CD4-positive, CD25-positive, alpha-beta regulatory T cell (primary cell): Measurements from ENCODE around the gene MEOX2. TPM values are rescaled to one million over a fixed set of nuclear protein-coding genes. Genes with fewer than 3 reads are reported as not detected.

Experiments used
- ATAC-seq, 2 donors: fragments of 150-1000 bp; cut with Tn5 transposase; one replicate each; pipeline ENCODE4 v1.10.0; 2021; ENCODE audit warnings: low read depth in 2 of 2, moderate number of reproducible peaks in 2 of 2, moderate library complexity in 1 of 2
- DNase-seq, 3 donors: peaks; one replicate each; pipeline versions ENCODE4 v3.0.0 to v3.0.0-alpha.2; 2012 to 2022; ENCODE audit warnings: mixed read lengths in 1 of 3
- H3K27ac ChIP-seq: one replicate; pipeline ENCODE4 v1.7.0; 2013; ENCODE audit warnings: mild to moderate bottlenecking, low read length; ENCODE audit not compliant: insufficient read depth, poor library complexity, severe bottlenecking
- H3K27me3 ChIP-seq: one replicate; pipeline ENCODE4 v1.7.0; 2013; ENCODE audit warnings: low read length; ENCODE audit not compliant: control insufficient read depth, insufficient read depth
- H3K36me3 ChIP-seq: one replicate; pipeline ENCODE4 v1.7.0; 2013; ENCODE audit warnings: mild to moderate bottlenecking, low read length, moderate library complexity; ENCODE audit not compliant: control insufficient read depth, insufficient read depth
- H3K4me1 ChIP-seq: 2 replicates; pipeline ENCODE4 v1.7.0; 2013; ENCODE audit warnings: mild to moderate bottlenecking, low read length; ENCODE audit not compliant: insufficient read depth, control insufficient read depth, poor library complexity, severe bottlenecking
- H3K4me3 ChIP-seq: one replicate; pipeline ENCODE4 v1.7.0; 2013; ENCODE audit warnings: low read depth, mild to moderate bottlenecking, low read length, moderate library complexity
- H3K9me3 ChIP-seq, 2 experiments: 1 replicate in 1 of 2; 2 replicates in 1 of 2; pipeline ENCODE4 v1.7.0; 2013; ENCODE audit warnings: low read length in 2 of 2, mild to moderate bottlenecking in 1 of 2, moderate library complexity in 1 of 2; ENCODE audit not compliant: control insufficient read depth in 2 of 2
- H3K27ac Mint-ChIP-seq, 3 donors: one replicate each; pipeline ENCODE4 v1.8.0; 2020 to 2022; ENCODE audit warnings: mild to moderate bottlenecking in 3 of 3, mixed read lengths in 3 of 3, moderate library complexity in 2 of 3
- H3K27me3 Mint-ChIP-seq: one replicate; pipeline ENCODE4 v1.8.0; 2022; ENCODE audit warnings: mild to moderate bottlenecking, mixed read lengths
- H3K36me3 Mint-ChIP-seq: one replicate; pipeline ENCODE4 v1.8.0; 2020; ENCODE audit warnings: mixed read lengths
- H3K4me1 Mint-ChIP-seq, 4 donors: one replicate each; pipeline ENCODE4 v1.8.0; 2020 to 2022; ENCODE audit warnings: mixed read lengths in 4 of 4, mild to moderate bottlenecking in 1 of 4
- H3K4me3 Mint-ChIP-seq, 4 donors: one replicate each; pipeline ENCODE4 v1.8.0; 2020 to 2022; ENCODE audit warnings: mild to moderate bottlenecking in 4 of 4, mixed read lengths in 4 of 4, moderate library complexity in 3 of 4
- H3K9me3 Mint-ChIP-seq, 7 donors: one replicate each; pipeline ENCODE4 v1.8.0; 2020 to 2022; ENCODE audit warnings: mixed read lengths in 7 of 7, mild to moderate bottlenecking in 3 of 7, moderate library complexity in 2 of 7
- polyA plus RNA-seq, 4 donors: library from polyadenylated mRNA; unstranded; fragments of 300-500 nt; fragmentation: Illumina TruSeq; gene quantifications; one replicate each; pipeline ENCODE4 v1.2.3, GENCODE V29; 2021
- total RNA-seq: library from RNA; stranded (reverse); gene quantifications from one replicate; pipeline ENCODE4 v1.2.3, GENCODE V29; 2022

Gene MEOX2
- total and polyA plus RNA-seq, 5 donors from 2014 or later: not detected

DNA sequence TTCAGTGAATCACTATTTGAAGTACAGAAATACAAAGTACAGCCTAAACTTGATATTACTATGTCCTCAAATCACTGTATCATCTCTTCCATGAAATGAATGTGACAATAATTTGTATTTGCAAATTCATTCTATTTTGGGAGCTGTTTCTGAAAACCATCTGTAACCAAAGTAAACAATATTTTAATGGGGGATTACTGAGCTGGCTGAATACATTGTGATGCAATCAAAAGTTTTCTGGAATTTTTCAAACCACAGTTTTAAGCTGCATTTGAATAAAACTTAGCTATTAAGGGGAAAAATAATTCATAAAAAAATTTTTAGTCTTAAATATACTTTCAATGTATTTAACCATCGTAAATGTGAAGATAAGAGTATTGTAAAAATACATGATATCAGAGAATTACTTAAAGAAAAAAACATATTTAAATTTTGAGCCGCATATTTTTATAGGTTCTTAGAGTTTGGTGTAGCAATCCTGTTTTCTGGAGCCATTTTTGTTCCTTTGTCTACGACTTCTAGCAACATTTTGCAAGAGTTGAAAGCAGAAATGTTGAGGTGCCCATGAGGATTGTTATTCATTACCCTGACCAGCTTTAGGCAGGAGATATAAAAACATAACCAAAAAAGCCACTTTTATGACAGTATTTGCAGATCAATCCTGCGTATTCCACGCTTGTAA, 78.8 kb downstream of the MEOX2 start:
- Histone ChIP-seq H3K4me3 (no peak overlapping the region), H3K9me3 (peaks cover 5 to 6% of the 10 kb centered on the region in 2 experiments), H3K27me3 (no peaks in the 10 kb centered on the region), H3K36me3 (no peaks in the 10 kb centered on the region), H3K27ac (no peak overlapping the region), H3K4me1 (no peaks in the 10 kb centered on the region)
- H3K36me3 Mint-ChIP-seq: no peaks in the 10 kb centered on the region
- no peak overlapping the region for H3K27ac Mint-ChIP-seq
- DNase-seq (no peak), ATAC-seq (no peak)
- no peaks in the 10 kb centered on the region for H3K27me3 Mint-ChIP-seq
- H3K4me3 Mint-ChIP-seq: no peak overlapping the region
- no peaks in the 10 kb centered on the region for H3K4me1 Mint-ChIP-seq
- peaks cover 0 to 25% (median 7%) of the 10 kb centered on the region in 7 donors for H3K9me3 Mint-ChIP-seq

DNA sequence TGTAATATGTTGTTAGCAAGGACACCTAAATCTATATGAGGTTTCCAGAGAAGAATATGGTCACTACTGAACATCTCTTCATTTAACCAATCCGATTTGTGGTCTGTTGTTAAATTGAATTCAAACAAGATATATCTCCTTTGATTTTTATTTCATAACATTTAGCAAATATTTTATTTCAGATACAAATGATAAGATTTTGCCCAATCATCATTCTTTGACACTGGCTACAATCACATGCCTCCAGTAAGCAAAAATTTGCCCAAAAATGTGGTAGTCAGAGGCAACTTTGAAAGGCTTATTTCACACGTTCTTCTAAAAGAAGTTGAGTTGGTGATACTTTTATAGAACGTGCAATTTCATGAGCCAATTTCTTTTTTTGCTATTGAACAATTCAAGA, 79.9 kb downstream of the MEOX2 start:
- peaks cover 0 to 25% (median 4%) of the 10 kb centered on the region in 7 donors for H3K9me3 Mint-ChIP-seq

DNA sequence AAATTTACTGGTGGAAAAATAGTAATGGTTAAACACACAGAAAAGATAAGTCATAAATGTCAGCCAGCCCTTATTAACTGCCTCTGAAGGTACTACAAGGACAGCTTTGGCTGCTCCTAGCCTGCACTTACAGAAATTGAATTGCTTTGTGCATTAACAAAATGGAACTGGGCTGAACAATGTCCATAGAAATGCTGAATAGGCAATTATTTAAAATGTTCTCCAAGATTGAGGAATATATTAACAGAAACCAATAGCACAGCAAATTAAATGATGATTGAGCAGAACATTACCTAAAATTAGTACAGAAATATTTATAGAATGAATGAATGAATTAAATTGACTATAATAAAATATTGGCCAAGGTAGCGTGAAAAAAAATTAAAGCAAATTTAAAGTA, 82.3 kb downstream of the MEOX2 start:
- Mint-ChIP-seq H3K27ac (no peak overlapping the region), H3K36me3 (no peaks in the 10 kb centered on the region), H3K4me1 (no peaks in the 10 kb centered on the region), H3K27me3 (no peaks in the 10 kb centered on the region), H3K9me3 (peaks cover 0 to 14% (median 0%) of the 10 kb centered on the region in 7 donors), H3K4me3 (no peak overlapping the region)
- no peaks in the 10 kb centered on the region for H3K27me3 ChIP-seq
- H3K4me3 ChIP-seq: no peak overlapping the region
- no peaks in the 10 kb centered on the region for H3K4me1 ChIP-seq
- ATAC-seq (no peak), DNase-seq (no peak)
- no peak overlapping the region for H3K27ac ChIP-seq
- H3K36me3 ChIP-seq: no peaks in the 10 kb centered on the region
- peaks cover 5 to 6% of the 10 kb centered on the region in 2 experiments for H3K9me3 ChIP-seq

More for the DNA sequence above, 79.9 kb downstream of the MEOX2 start:
- no peaks in the 10 kb centered on the region for H3K36me3 ChIP-seq
- H3K27me3 Mint-ChIP-seq: no peaks in the 10 kb centered on the region
- H3K4me3 Mint-ChIP-seq: no peak overlapping the region
- ATAC-seq (no peak), DNase-seq (no peak)
- H3K27ac Mint-ChIP-seq: no peak overlapping the region
- no peaks in the 10 kb centered on the region for H3K36me3 Mint-ChIP-seq
- peaks cover 5 to 6% of the 10 kb centered on the region in 2 experiments for H3K9me3 ChIP-seq
- H3K4me3 ChIP-seq: no peak overlapping the region
- H3K4me1 Mint-ChIP-seq: no peaks in the 10 kb centered on the region
- no peaks in the 10 kb centered on the region for H3K27me3 ChIP-seq
- no peak overlapping the region for H3K27ac ChIP-seq
- no peaks in the 10 kb centered on the region for H3K4me1 ChIP-seq

DNA sequence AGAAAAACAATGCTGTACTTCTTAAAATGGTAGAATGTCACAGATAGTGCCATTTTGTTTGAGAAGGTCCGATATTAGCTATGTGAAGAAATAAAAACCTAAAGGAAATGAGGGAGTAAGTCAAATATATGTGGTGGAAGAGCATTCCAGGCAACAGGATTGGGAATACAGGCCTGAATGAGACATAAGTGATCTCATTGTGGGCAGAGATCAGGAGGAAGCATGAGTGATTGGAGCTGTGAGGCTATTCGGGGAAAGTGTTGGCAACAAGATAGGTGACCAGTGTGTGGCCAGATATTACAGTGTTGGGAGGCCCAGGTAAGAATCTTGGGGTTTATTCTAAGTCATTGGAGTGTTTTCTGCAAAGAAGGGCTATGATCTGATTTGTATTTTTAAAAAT, 83.4 kb downstream of the MEOX2 start:
- H3K27me3 Mint-ChIP-seq: no peaks in the 10 kb centered on the region
- no peaks in the 10 kb centered on the region for H3K36me3 ChIP-seq
- H3K9me3 Mint-ChIP-seq: peaks cover 0 to 12% (median 2%) of the 10 kb centered on the region in 7 donors
- H3K27ac ChIP-seq: no peak overlapping the region
- peaks cover 5 to 6% of the 10 kb centered on the region in 2 experiments for H3K9me3 ChIP-seq
- ATAC-seq (no peak), DNase-seq (no peak)
- no peaks in the 10 kb centered on the region for H3K27me3 ChIP-seq
- no peaks in the 10 kb centered on the region for H3K4me1 Mint-ChIP-seq
- H3K4me3 ChIP-seq: no peak overlapping the region
- H3K36me3 Mint-ChIP-seq: no peaks in the 10 kb centered on the region
- H3K4me1 ChIP-seq: no peaks in the 10 kb centered on the region
- no peak overlapping the region for H3K4me3 Mint-ChIP-seq
- no peak overlapping the region for H3K27ac Mint-ChIP-seq

DNA sequence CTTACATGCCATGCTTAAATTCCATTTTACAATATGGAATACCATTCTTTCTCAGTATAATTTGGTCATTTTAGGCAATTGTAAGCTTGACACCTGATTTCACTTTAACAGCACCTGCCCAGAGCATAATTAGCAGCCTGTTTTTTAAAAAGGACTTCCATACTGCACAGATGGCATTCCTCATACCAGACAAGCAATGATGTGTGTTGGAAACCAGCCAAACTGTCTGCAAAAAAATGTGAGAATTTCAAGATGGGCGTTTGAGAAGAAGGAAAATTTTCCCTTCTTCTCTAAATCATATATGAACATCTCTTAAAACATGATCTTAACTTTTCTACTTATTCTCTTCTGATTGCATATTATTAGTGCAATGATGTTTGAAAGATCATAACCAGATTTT, 84.2 kb downstream of the MEOX2 start:
- no peak for DNase-seq
- H3K4me3 Mint-ChIP-seq: no peak overlapping the region

DNA sequence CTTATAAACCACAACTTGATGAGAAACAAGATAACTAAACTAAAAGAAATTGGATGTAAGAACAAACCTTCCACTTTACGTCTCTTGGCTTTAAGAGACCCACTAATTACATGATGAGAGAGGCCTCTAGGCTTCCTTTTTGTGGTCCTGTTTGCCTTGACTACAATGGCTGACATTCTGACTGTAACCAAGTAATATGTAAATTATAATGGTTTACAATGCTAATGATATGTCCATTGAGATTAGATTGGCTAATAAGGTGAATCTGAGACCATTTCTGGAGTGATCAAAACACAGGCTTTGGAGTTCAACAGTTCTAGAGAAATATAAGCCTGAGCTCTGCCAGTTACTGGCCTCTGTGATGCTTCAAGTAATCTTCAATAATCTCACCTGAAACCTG, 85.3 kb downstream of the MEOX2 start:
- H3K4me1 ChIP-seq: no peaks in the 10 kb centered on the region
- Mint-ChIP-seq H3K27ac (no peak overlapping the region), H3K9me3 (peaks cover 0 to 23% (median 4%) of the 10 kb centered on the region in 7 donors), H3K36me3 (no peaks in the 10 kb centered on the region), H3K4me1 (no peaks in the 10 kb centered on the region), H3K4me3 (no peak overlapping the region), H3K27me3 (no peaks in the 10 kb centered on the region)
- no peak overlapping the region for H3K4me3 ChIP-seq
- no peak overlapping the region for H3K27ac ChIP-seq
- peaks cover 5 to 6% of the 10 kb centered on the region in 2 experiments for H3K9me3 ChIP-seq
- no peaks in the 10 kb centered on the region for H3K27me3 ChIP-seq
- ATAC-seq (no peak), DNase-seq (no peak)
- H3K36me3 ChIP-seq: no peaks in the 10 kb centered on the region

More for the DNA sequence above, 84.2 kb downstream of the MEOX2 start:
- H3K27ac ChIP-seq: no peak overlapping the region
- no peaks in the 10 kb centered on the region for H3K4me1 ChIP-seq
- peaks cover 5 to 6% of the 10 kb centered on the region in 2 experiments for H3K9me3 ChIP-seq
- no peak overlapping the region for H3K27ac Mint-ChIP-seq
- ATAC-seq: no peak
- H3K4me1 Mint-ChIP-seq: no peaks in the 10 kb centered on the region
- H3K4me3 ChIP-seq: no peak overlapping the region
- H3K27me3 Mint-ChIP-seq: no peaks in the 10 kb centered on the region
- H3K9me3 Mint-ChIP-seq: peaks cover 0 to 19% (median 2%) of the 10 kb centered on the region in 7 donors
- H3K36me3 Mint-ChIP-seq: no peaks in the 10 kb centered on the region
- no peaks in the 10 kb centered on the region for H3K27me3 ChIP-seq
- H3K36me3 ChIP-seq: no peaks in the 10 kb centered on the region

DNA sequence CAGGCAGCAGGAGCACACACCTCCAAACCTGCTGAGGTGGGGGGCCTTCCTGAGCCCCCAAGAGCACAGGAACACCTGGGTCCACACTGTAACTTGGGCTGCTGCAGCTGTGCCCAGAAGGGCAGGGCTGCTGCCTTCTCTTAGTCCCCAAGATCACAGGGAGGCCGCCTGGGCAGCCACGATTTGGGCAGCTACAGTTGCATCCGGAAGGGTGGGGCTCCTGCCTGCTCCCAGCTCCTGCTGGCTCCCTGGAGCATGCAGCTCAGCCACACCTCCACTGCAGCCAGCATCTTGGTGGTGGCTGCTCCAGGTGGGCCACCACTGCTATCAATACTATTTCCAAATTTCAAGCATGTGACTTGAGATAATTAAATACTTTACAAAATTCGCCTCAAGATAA, 86.2 kb downstream of the MEOX2 start:
- Histone ChIP-seq H3K4me1 (no peaks in the 10 kb centered on the region), H3K9me3 (peaks cover 5 to 6% of the 10 kb centered on the region in 2 experiments), H3K27ac (no peak overlapping the region), H3K36me3 (no peaks in the 10 kb centered on the region), H3K4me3 (no peak overlapping the region), H3K27me3 (no peaks in the 10 kb centered on the region)
- H3K9me3 Mint-ChIP-seq: peaks cover 0 to 23% (median 4%) of the 10 kb centered on the region in 7 donors
- no peak overlapping the region for H3K4me3 Mint-ChIP-seq
- H3K27ac Mint-ChIP-seq: no peak overlapping the region
- DNase-seq (no peak), ATAC-seq (no peak)
- H3K4me1 Mint-ChIP-seq: no peaks in the 10 kb centered on the region
- H3K36me3 Mint-ChIP-seq: no peaks in the 10 kb centered on the region
- H3K27me3 Mint-ChIP-seq: no peaks in the 10 kb centered on the region

DNA sequence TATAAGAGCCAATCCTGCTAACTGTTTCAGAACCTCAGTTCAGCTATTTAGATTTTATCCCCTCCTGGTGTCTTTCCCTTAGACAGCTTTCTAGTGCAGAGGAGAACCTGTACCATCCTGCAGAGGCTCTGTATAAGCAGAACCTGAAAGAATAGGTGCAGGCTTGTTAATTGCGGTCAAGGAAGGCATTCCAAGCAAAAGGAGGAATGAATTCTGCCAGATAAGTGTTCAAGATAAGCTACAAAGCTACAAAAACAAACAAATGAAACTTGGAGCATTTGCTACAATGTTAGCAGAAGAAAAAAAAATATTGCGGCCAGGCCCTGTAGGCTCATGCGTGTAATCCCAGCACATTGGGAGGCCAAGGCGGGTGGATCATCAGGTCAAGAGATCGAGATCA, 92.0 kb downstream of the MEOX2 start:
- Histone ChIP-seq H3K27me3 (no peaks in the 10 kb centered on the region), H3K27ac (no peak overlapping the region), H3K36me3 (no peaks in the 10 kb centered on the region), H3K9me3 (peaks cover 0 to 2% of the 10 kb centered on the region in 2 experiments), H3K4me3 (no peak overlapping the region), H3K4me1 (no peaks in the 10 kb centered on the region)
- H3K9me3 Mint-ChIP-seq: peaks cover 0 to 33% (median 10%) of the 10 kb centered on the region in 7 donors
- no peaks in the 10 kb centered on the region for H3K4me1 Mint-ChIP-seq
- no peak for ATAC-seq
- H3K27ac Mint-ChIP-seq: no peak overlapping the region
- no peak for DNase-seq
- H3K27me3 Mint-ChIP-seq: no peaks in the 10 kb centered on the region
- no peak overlapping the region for H3K4me3 Mint-ChIP-seq
- no peaks in the 10 kb centered on the region for H3K36me3 Mint-ChIP-seq
